CD4-positive, alpha-beta memory T cell (primary cell): ENCODE results near the gene CHRM1. TPM values are rescaled to one million over a fixed set of nuclear protein-coding genes. Genes with fewer than 3 reads are reported as not detected.

ENCODE experiments used
- CTCF ChIA-PET: fragments of 350-600 bp; sonication (Branson Sonifier 250); formaldehyde crosslinking; loops from one replicate; lab custom pipeline; 2021; ENCODE audit warnings: inconsistent platforms; ENCODE audit not compliant: partially characterized antibody; lab: Charles Lee
- POLR2A ChIA-PET: fragments of 350-600 bp; sonication (Branson Sonifier 250); formaldehyde crosslinking; loops from one replicate; lab custom pipeline; 2021; ENCODE audit not compliant: partially characterized antibody; lab: Charles Lee
- DNase-seq, 5 donors: peaks; one replicate each; pipeline versions ENCODE4 v3.0.0 to v3.0.0-alpha.2; 2020 to 2022; ENCODE audit warnings: mixed read lengths in 1 of 5
- H3K27ac ChIP-seq: one replicate; pipeline ENCODE4 v1.7.0; 2013; ENCODE audit warnings: low read depth, low read length
- H3K27me3 ChIP-seq: 2 replicates; pipeline ENCODE4 v1.7.0; 2013; ENCODE audit warnings: mild to moderate bottlenecking, low read length, moderate library complexity; ENCODE audit not compliant: insufficient read depth
- H3K36me3 ChIP-seq: 2 replicates; pipeline ENCODE4 v1.7.0; 2013; ENCODE audit warnings: mild to moderate bottlenecking, low read length, moderate library complexity; ENCODE audit not compliant: insufficient read depth
- H3K4me1 ChIP-seq: 2 replicates; pipeline ENCODE4 v1.7.0; 2013; ENCODE audit warnings: mild to moderate bottlenecking, low read length, moderate library complexity; ENCODE audit not compliant: insufficient read depth
- H3K4me3 ChIP-seq, 2 donors: one replicate each; pipeline ENCODE4 v1.7.0; 2013; ENCODE audit warnings: low read length in 2 of 2, mild to moderate bottlenecking in 1 of 2
- H3K9me3 ChIP-seq, 2 donors: one replicate each; pipeline ENCODE4 v1.7.0; 2013; ENCODE audit warnings: low read length in 2 of 2, control low read depth in 1 of 2; ENCODE audit not compliant: control insufficient read depth in 1 of 2
- H3K27ac Mint-ChIP-seq, 7 donors: one replicate each; pipeline ENCODE4 v1.8.0; 2020 to 2021; ENCODE audit warnings: mixed read lengths in 7 of 7, mild to moderate bottlenecking in 6 of 7, inconsistent platforms in 3 of 7, moderate library complexity in 3 of 7
- H3K27me3 Mint-ChIP-seq, 2 donors: one replicate each; pipeline ENCODE4 v1.8.0; 2020 to 2021; ENCODE audit warnings: mixed read lengths in 2 of 2
- H3K36me3 Mint-ChIP-seq, 2 donors: one replicate each; pipeline ENCODE4 v1.8.0; 2020 to 2021; ENCODE audit warnings: mixed read lengths in 2 of 2, inconsistent platforms in 1 of 2, mild to moderate bottlenecking in 1 of 2
- H3K4me1 Mint-ChIP-seq, 4 donors: one replicate each; pipeline ENCODE4 v1.8.0; 2020 to 2021; ENCODE audit warnings: mixed read lengths in 4 of 4, mild to moderate bottlenecking in 1 of 4
- H3K4me3 Mint-ChIP-seq, 8 donors: one replicate each; pipeline ENCODE4 v1.8.0; 2020 to 2021; ENCODE audit warnings: mixed read lengths in 8 of 8, mild to moderate bottlenecking in 7 of 8, moderate library complexity in 6 of 8, inconsistent platforms in 3 of 8
- H3K9me3 Mint-ChIP-seq, 8 donors: one replicate each; pipeline ENCODE4 v1.8.0; 2020 to 2021; ENCODE audit warnings: mixed read lengths in 8 of 8, mild to moderate bottlenecking in 5 of 8, inconsistent platforms in 3 of 8, moderate library complexity in 1 of 8
- intact Hi-C: fragments of 100-400 bp; cut with micrococcal nuclease; formaldehyde crosslinking; loops from one replicate; pipeline ENCODE4 v1.15.1; 2023
- polyA plus RNA-seq, 2 donors: library from polyadenylated mRNA; unstranded; fragments of 300-500 nt; fragmentation: Illumina TruSeq; gene quantifications; one replicate each; pipeline ENCODE4 v1.2.3, GENCODE V29; 2021
- total RNA-seq, 2 experiments: library from RNA; stranded (reverse); gene quantifications; one replicate each; pipeline ENCODE4 v1.2.3, GENCODE V29; 2021

CHRM1 gene
- total and polyA plus RNA-seq, 4 experiments from 2014 or later: not detected

- no peak for DNase-seq
- no peaks in the 10 kb centered on the region for H3K36me3 ChIP-seq
- Mint-ChIP-seq H3K36me3 (no peaks in the 10 kb centered on the region), H3K27ac (no peak overlapping the region), H3K4me3 (peak overlapping the region in 2 of 8 donors; percentile 26 to 35), H3K27me3 (peaks cover 29 to 45% of the 10 kb centered on the region in 2 donors), H3K4me1 (peaks cover 9 to 37% (median 22%) of the 10 kb centered on the region in 4 donors), H3K9me3 (peaks cover 0 to 3% (median 0%) of the 10 kb centered on the region in 8 donors)
- intact Hi-C loops: no loop called here
- ChIA-PET CTCF (no interaction called here), POLR2A (no interaction called here)
- no peaks in the 10 kb centered on the region for H3K9me3 ChIP-seq
- peaks cover 17% of the 10 kb centered on the region for H3K27me3 ChIP-seq
- H3K27ac ChIP-seq: no peak overlapping the region
- H3K4me3 ChIP-seq: no peak overlapping the region
- H3K4me1 ChIP-seq: peaks cover 30% of the 10 kb centered on the region
Observed at GRCh38 chr11:62921573-62922188, 518 bp upstream of the CHRM1 start.

- peaks cover 2% of the 10 kb centered on the region for H3K27me3 ChIP-seq
- no peak overlapping the region for H3K4me3 ChIP-seq
- no peaks in the 10 kb centered on the region for H3K36me3 ChIP-seq
- Mint-ChIP-seq H3K27ac (no peak overlapping the region), H3K4me1 (peaks cover 4 to 21% (median 11%) of the 10 kb centered on the region in 4 donors), H3K4me3 (no peak overlapping the region), H3K9me3 (peaks cover 0 to 3% (median 0%) of the 10 kb centered on the region in 8 donors), H3K27me3 (peaks cover 20 to 31% of the 10 kb centered on the region in 2 donors), H3K36me3 (no peaks in the 10 kb centered on the region)
- POLR2A ChIA-PET: no interaction called here
- intact Hi-C loops: no loop called here
- H3K4me1 ChIP-seq: peaks cover 15% of the 10 kb centered on the region
- H3K27ac ChIP-seq: no peak overlapping the region
- no peak for DNase-seq
- H3K9me3 ChIP-seq: no peaks in the 10 kb centered on the region
- CTCF ChIA-PET: interaction anchor here (2.4 kb wide), 1 partner anchor 13 kb away, joined by 13 read pairs; no protein-coding TSS in a partner anchor
Observed at GRCh38 chr11:62919898-62920640, 1.1 kb downstream of the CHRM1 start.

- POLR2A ChIA-PET: no interaction called here
- no peaks in the 10 kb centered on the region for H3K27me3 ChIP-seq
- DNase-seq: no peak
Observed at GRCh38 chr11:62919476-62919875, 1.7 kb downstream of the CHRM1 start.

GRCh38 chr11:62918531-62918930 lies 2.6 kb downstream of the CHRM1 start:
- Histone ChIP-seq H3K9me3 (no peaks in the 10 kb centered on the region), H3K4me3 (no peak overlapping the region), H3K36me3 (no peaks in the 10 kb centered on the region), H3K4me1 (peaks cover 7% of the 10 kb centered on the region), H3K27ac (no peak overlapping the region), H3K27me3 (no peaks in the 10 kb centered on the region)
- ChIA-PET POLR2A (no interaction called here), CTCF (interaction anchor here (1.6 to 1.7 kb wide), 3 partner anchors 16 to 105 kb away, joined by 3 to 8 read pairs (median 4); no protein-coding TSS in a partner anchor)
- peaks cover 0 to 12% (median 7%) of the 10 kb centered on the region in 4 donors for H3K4me1 Mint-ChIP-seq
- H3K36me3 Mint-ChIP-seq: no peaks in the 10 kb centered on the region
- no peak overlapping the region for H3K4me3 Mint-ChIP-seq
- no peak overlapping the region for H3K27ac Mint-ChIP-seq
- H3K9me3 Mint-ChIP-seq: peaks cover 0 to 3% (median 0%) of the 10 kb centered on the region in 8 donors
- intact Hi-C loops: no loop called here
- H3K27me3 Mint-ChIP-seq: peaks cover 14 to 25% of the 10 kb centered on the region in 2 donors
- no peak for DNase-seq

More at GRCh38 chr11:62919476-62919875, 1.7 kb downstream of the CHRM1 start:
- Mint-ChIP-seq H3K9me3 (peaks cover 0 to 3% (median 0%) of the 10 kb centered on the region in 8 donors), H3K27me3 (peaks cover 20 to 31% of the 10 kb centered on the region in 2 donors), H3K4me3 (no peak overlapping the region), H3K27ac (peak overlapping the region in 1 of 7 donors; percentile 71), H3K36me3 (no peaks in the 10 kb centered on the region), H3K4me1 (peaks cover 4 to 20% (median 11%) of the 10 kb centered on the region in 4 donors)
- Histone ChIP-seq H3K27ac (no peak overlapping the region), H3K36me3 (no peaks in the 10 kb centered on the region), H3K4me1 (peaks cover 15% of the 10 kb centered on the region), H3K4me3 (no peak overlapping the region), H3K9me3 (no peaks in the 10 kb centered on the region)
- intact Hi-C loops: no loop called here
- CTCF ChIA-PET: interaction anchor here (2.4 kb wide), 1 partner anchor 13 kb away, joined by 13 read pairs; no protein-coding TSS in a partner anchor

GRCh38 chr11:62917906-62918502 lies 3.2 kb downstream of the CHRM1 start:
- peaks cover 0 to 9% (median 4%) of the 10 kb centered on the region in 4 donors for H3K4me1 Mint-ChIP-seq
- H3K27ac Mint-ChIP-seq: no peak overlapping the region
- H3K4me3 Mint-ChIP-seq: no peak overlapping the region
- peaks cover 0 to 3% (median 0%) of the 10 kb centered on the region in 8 donors for H3K9me3 Mint-ChIP-seq
- Histone ChIP-seq H3K27ac (no peak overlapping the region), H3K36me3 (no peaks in the 10 kb centered on the region), H3K27me3 (no peaks in the 10 kb centered on the region), H3K9me3 (no peaks in the 10 kb centered on the region), H3K4me1 (peaks cover 2% of the 10 kb centered on the region), H3K4me3 (no peak overlapping the region)
- intact Hi-C loops: no loop called here
- no peak for DNase-seq
- POLR2A ChIA-PET: no interaction called here
- H3K36me3 Mint-ChIP-seq: no peaks in the 10 kb centered on the region
- H3K27me3 Mint-ChIP-seq: peaks cover 11 to 24% of the 10 kb centered on the region in 2 donors
- CTCF ChIA-PET: interaction anchor here (1.6 to 2.8 kb wide), 4 partner anchors 12 to 106 kb away, joined by 3 to 20 read pairs (median 6); no protein-coding TSS in a partner anchor

- Histone ChIP-seq H3K9me3 (no peaks in the 10 kb centered on the region), H3K27me3 (no peaks in the 10 kb centered on the region), H3K27ac (no peak overlapping the region), H3K4me1 (no peaks in the 10 kb centered on the region), H3K4me3 (no peak overlapping the region), H3K36me3 (no peaks in the 10 kb centered on the region)
- Mint-ChIP-seq H3K4me1 (peaks cover 0 to 6% (median under 1%) of the 10 kb centered on the region in 4 donors), H3K27me3 (peaks cover 0 to 14% of the 10 kb centered on the region in 2 donors), H3K4me3 (no peak overlapping the region), H3K36me3 (no peaks in the 10 kb centered on the region), H3K27ac (no peak overlapping the region), H3K9me3 (peaks cover 0 to 3% (median 0%) of the 10 kb centered on the region in 8 donors)
- intact Hi-C loops: no loop called here
- DNase-seq: no peak
- POLR2A ChIA-PET: no interaction called here
- CTCF ChIA-PET: interaction anchor here (1.3 to 1.7 kb wide), 3 partner anchors 8 to 108 kb away, joined by 3 to 14 read pairs (median 4); no protein-coding TSS in a partner anchor
Observed at GRCh38 chr11:62914416-62914815, 6.7 kb downstream of the CHRM1 start.

GRCh38 chr11:62912268-62912667 lies 8.9 kb downstream of the CHRM1 start:
- Histone ChIP-seq H3K4me1 (no peaks in the 10 kb centered on the region), H3K9me3 (no peaks in the 10 kb centered on the region), H3K27ac (no peak overlapping the region), H3K27me3 (no peaks in the 10 kb centered on the region), H3K36me3 (no peaks in the 10 kb centered on the region), H3K4me3 (no peak overlapping the region)
- ChIA-PET POLR2A (no interaction called here), CTCF (no interaction called here)
- no peak overlapping the region for H3K27ac Mint-ChIP-seq
- intact Hi-C loops: no loop called here
- H3K4me1 Mint-ChIP-seq: peaks cover 0 to 6% (median under 1%) of the 10 kb centered on the region in 4 donors
- H3K4me3 Mint-ChIP-seq: no peak overlapping the region
- no peaks in the 10 kb centered on the region for H3K36me3 Mint-ChIP-seq
- peaks cover 3 to 11% of the 10 kb centered on the region in 2 donors for H3K27me3 Mint-ChIP-seq
- no peak for DNase-seq
- H3K9me3 Mint-ChIP-seq: no peaks in the 10 kb centered on the region
